OCI-LY3 (cell line): ENCODE data around the gene TMEM184B.
A peak's percentile ranks its signal among the peaks of the same experiment; 100 is the strongest.
"Not testable (repeated sequence)": the region's sequence is repeated elsewhere in the genome, so short reads cannot be mapped to it uniquely, and the experiment has no call there.

ENCODE experiments used
- H2AFZ ChIP-seq: fragments of 200-600, 300-600 bp; shearing (Covaris generic); 2 replicates; pipeline ENCODE4 v1.6.0; 2014; ENCODE audit warnings: antibody characterized with exemption, low read depth, low read length
- H3K27ac ChIP-seq: fragments of 200-600, 300-600 bp; sonication (generic); 2 replicates; pipeline ENCODE4 v1.5.1; 2014; ENCODE audit warnings: mild to moderate bottlenecking, low read length, moderate library complexity, mixed read lengths
- H3K27me3 ChIP-seq: fragments of 200-600, 300-600 bp; sonication (generic); 2 replicates; pipeline ENCODE4 v1.6.1; 2014; ENCODE audit warnings: low read depth, low read length, mixed read lengths
- H3K36me3 ChIP-seq: fragments of 200-600, 300-600 bp; sonication (generic); replicated peaks from 2 replicates; pipeline ENCODE3; 2014; ENCODE audit warnings: low read depth, low read length, mixed read lengths
- H3K4me1 ChIP-seq: fragments of 300-600, 200-600 bp; sonication (generic); 2 replicates; pipeline ENCODE4 v1.6.1; 2014; ENCODE audit warnings: low read length, mixed read lengths
- H3K4me2 ChIP-seq: fragments of 200-600, 300-600 bp; sonication (generic); 2 replicates; pipeline ENCODE4 v1.6.1; 2014; ENCODE audit warnings: low read length, mixed read lengths
- H3K4me3 ChIP-seq: fragments of 300-600, 200-600 bp; sonication (generic); 2 replicates; pipeline ENCODE4 v1.5.1; 2014; ENCODE audit warnings: antibody characterized with exemption, mild to moderate bottlenecking, low read length, moderate library complexity
- H3K79me2 ChIP-seq: fragments of 300-600, 200-600 bp; shearing (Covaris generic); 2 replicates; pipeline ENCODE4 v1.6.1; 2014; ENCODE audit warnings: mild to moderate bottlenecking, low read length, mixed read lengths
- H3K9ac ChIP-seq: fragments of 300-600, 200-600 bp; shearing (Covaris generic); 2 replicates; pipeline ENCODE4 v1.6.0; 2014; ENCODE audit warnings: mild to moderate bottlenecking, low read length, moderate library complexity
- H3K9me3 ChIP-seq: fragments of 200-600, 300-600 bp; shearing (Covaris generic); 2 replicates; pipeline ENCODE4 v1.6.1; 2014; ENCODE audit warnings: low read length, mixed read lengths; ENCODE audit not compliant: insufficient read depth
- H4K20me1 ChIP-seq: fragments of 200-600, 300-600 bp; sonication (generic); 2 replicates; pipeline ENCODE4 v1.6.1; 2016; ENCODE audit warnings: low read length, mixed read lengths; ENCODE audit not compliant: insufficient read depth
- EZH2phosphoT487 ChIP-seq: fragments of 200-600 bp; shearing (Covaris generic); IDR thresholded peaks from 2 replicates; pipeline ENCODE4 v1.6.1; 2018; ENCODE audit warnings: antibody characterized with exemption, mixed run types, low read depth
- TF ChIP-seq, protein P1 (sequence below): fragments of 200-600, 300-600 bp; sonication (generic); IDR thresholded peaks from 2 replicates; pipeline ENCODE4 v1.5.1; 2014; ENCODE audit warnings: antibody characterized with exemption, low read length, low read depth

The TMEM184B gene

DNA sequence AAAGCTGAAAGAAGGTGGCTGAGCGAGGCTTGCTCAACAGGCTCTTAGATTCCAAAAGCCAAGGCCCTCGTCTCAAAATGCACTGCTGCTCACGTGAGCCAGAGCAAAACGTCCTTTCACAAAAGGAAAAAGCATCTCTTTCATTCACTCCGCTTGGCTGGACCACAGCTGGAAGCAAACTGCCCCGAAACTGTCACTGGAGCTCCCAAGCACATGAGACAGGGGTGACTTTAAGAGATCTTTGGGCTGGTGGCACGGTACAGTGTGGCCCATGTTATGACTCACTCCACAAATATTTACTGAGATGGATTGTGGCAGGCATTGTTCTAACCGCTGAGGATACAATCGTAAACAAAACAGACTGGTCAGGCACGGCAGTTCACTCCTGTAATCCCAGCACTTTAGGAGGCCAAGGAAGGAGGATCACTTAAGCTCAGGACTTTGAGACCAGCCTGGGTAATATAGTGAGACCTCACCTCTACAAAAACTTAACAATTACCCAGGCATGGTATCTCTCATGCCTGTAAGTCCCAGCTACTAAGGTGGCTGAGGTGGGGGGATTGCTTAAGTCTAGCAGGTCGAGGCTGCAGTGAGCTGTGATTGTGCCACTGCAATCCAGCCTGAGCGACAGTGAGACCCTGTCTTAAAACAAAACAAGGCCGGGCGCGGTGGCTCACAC is 94.7 kb downstream of the TMEM184B start:
- Histone ChIP-seq H3K27ac (no peak overlapping the region), H3K79me2 (peaks cover 5% of the 10 kb centered on the region; the same call in 1 of the 2 replicates), H3K4me3 (no peak overlapping the region), H3K36me3 (no peaks in the 10 kb centered on the region), H2AFZ (no peak overlapping the region), H3K9ac (no peak overlapping the region), H3K27me3 (no peaks in the 10 kb centered on the region), H4K20me1 (no peaks in the 10 kb centered on the region), H3K4me2 (no peak overlapping the region), H3K9me3 (no peaks in the 10 kb centered on the region), H3K4me1 (peaks cover 42% of the 10 kb centered on the region)
- no peak for TF ChIP-seq EZH2phosphoT487
- TF ChIP-seq, protein P1, sequence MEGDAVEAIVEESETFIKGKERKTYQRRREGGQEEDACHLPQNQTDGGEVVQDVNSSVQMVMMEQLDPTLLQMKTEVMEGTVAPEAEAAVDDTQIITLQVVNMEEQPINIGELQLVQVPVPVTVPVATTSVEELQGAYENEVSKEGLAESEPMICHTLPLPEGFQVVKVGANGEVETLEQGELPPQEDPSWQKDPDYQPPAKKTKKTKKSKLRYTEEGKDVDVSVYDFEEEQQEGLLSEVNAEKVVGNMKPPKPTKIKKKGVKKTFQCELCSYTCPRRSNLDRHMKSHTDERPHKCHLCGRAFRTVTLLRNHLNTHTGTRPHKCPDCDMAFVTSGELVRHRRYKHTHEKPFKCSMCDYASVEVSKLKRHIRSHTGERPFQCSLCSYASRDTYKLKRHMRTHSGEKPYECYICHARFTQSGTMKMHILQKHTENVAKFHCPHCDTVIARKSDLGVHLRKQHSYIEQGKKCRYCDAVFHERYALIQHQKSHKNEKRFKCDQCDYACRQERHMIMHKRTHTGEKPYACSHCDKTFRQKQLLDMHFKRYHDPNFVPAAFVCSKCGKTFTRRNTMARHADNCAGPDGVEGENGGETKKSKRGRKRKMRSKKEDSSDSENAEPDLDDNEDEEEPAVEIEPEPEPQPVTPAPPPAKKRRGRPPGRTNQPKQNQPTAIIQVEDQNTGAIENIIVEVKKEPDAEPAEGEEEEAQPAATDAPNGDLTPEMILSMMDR: no peak

DNA sequence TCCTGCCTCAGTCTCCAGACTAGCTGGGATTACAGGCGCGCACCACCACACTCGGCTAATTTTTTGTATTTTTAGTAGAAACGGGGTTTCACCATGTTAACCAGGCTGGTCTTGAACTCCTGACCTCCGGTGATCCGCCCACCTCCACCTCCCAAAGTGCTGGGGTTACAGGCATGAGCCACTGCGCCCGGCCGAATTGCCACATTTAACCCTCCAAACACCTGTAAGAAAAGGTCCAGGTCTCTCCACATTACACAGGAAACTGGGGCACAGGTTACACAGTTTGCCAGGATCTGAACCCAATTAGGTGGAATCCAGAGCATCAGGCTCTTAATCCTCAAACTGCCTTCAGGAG is 95.3 kb downstream of the TMEM184B start:
- H3K9ac ChIP-seq, H3K4me3 ChIP-seq, H3K36me3 ChIP-seq, H3K27ac ChIP-seq, H3K4me2 ChIP-seq, H3K27me3 ChIP-seq, H4K20me1 ChIP-seq, H3K9me3 ChIP-seq, H2AFZ ChIP-seq, H3K79me2 ChIP-seq: not testable (repeated sequence)
- H3K4me1 ChIP-seq: peaks cover 42% of the 10 kb centered on the region

DNA sequence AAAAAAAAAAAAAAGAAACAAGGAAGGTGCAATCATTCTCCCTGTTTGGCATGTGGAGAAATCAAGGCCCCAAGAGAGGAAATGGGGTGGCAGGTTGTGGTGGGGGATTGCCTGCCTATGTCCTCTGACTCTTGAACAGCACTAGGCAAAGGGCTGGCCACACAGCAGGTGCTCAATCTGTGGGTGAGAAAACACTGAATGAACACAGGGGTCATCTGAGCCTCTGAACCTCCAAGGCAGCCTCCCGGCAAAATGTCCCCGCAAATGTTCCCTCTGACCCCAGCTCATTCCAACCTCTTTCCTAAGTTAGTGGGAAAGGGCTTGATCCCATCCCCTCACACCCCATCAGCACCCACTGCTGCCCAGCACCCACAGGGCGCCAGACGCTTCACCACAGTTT is 95.8 kb downstream of the TMEM184B start:
- H3K4me3 ChIP-seq: no peak overlapping the region
- no peak overlapping the region for H2AFZ ChIP-seq
- H3K4me2 ChIP-seq: no peak overlapping the region; the same call in 1 of the 2 replicates
- H3K27me3 ChIP-seq: no peaks in the 10 kb centered on the region
- TF ChIP-seq, protein P1: no peak
- TF ChIP-seq EZH2phosphoT487: no peak
- H4K20me1 ChIP-seq: no peaks in the 10 kb centered on the region
- H3K27ac ChIP-seq: no peak overlapping the region
- H3K79me2 ChIP-seq: peaks cover 5% of the 10 kb centered on the region; the same call in 1 of the 2 replicates
- H3K4me1 ChIP-seq: peaks cover 39% of the 10 kb centered on the region
- H3K9ac ChIP-seq: no peak overlapping the region
- no peaks in the 10 kb centered on the region for H3K9me3 ChIP-seq
- no peaks in the 10 kb centered on the region for H3K36me3 ChIP-seq

DNA sequence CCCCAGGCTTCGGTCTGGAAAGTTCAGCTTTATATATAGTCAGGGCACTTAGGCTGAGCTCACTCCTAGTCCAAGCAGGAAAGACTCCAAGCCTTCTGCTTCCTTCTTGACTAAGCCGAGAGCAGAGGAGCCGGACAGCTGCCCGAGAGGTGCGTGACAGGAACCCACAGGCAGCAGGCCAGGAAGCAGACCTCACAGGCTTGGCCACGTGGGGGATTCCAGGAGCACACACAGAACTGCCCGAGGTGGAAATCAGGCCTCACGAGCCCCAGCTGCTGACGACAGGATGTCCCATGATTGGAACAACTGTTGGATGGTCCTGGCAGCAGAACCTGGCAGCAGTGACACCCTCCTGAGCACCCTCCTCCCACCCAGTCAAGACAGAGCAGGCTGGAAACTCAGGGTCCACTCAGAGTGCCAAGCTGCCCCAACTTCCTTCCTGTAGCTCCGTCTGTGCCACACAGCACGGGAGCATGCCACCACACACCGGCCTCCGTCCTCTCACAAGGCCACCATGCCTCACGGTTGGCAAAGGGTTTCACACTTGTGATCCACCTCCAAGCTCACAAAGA is 96.6 kb downstream of the TMEM184B start:
- Histone ChIP-seq H4K20me1 (no peaks in the 10 kb centered on the region), H2AFZ (no peak overlapping the region), H3K9ac (no peak overlapping the region), H3K27me3 (no peaks in the 10 kb centered on the region), H3K36me3 (no peaks in the 10 kb centered on the region), H3K4me1 (peaks cover 38% of the 10 kb centered on the region), H3K27ac (no peak overlapping the region), H3K79me2 (peaks cover 4% of the 10 kb centered on the region; the same call in 1 of the 2 replicates), H3K4me2 (peak overlapping the region; percentile 23; the same call in 1 of the 2 replicates), H3K4me3 (no peak overlapping the region), H3K9me3 (no peaks in the 10 kb centered on the region)
- no peak for TF ChIP-seq EZH2phosphoT487
- TF ChIP-seq, protein P1: no peak
